Body of pancreas (tissue), 4 donors: ENCODE data around the gene MYCBP2. TPM values are rescaled to one million over a fixed set of nuclear protein-coding genes. Genes with fewer than 3 reads are reported as not detected.
"Not testable (repeated sequence)": the region's sequence is repeated elsewhere in the genome, so short reads cannot be mapped to it uniquely, and the experiment has no call there.

ENCODE experiments used
- ATAC-seq: fragments of 150-250 bp; one replicate; pipeline ENCODE4 v1.9.1; 2016
- DNase-seq, 4 donors: peaks; one replicate each; pipeline ENCODE4 v3.0.0-alpha.2; 2019
- H3K27ac ChIP-seq, 4 donors: fragments of 200-600 bp; sonication (generic); 1 replicate in 3 of 4; 2 replicates in 1 of 4; pipeline versions ENCODE4 v1.5.1 to v1.6.1; 2016 to 2019; ENCODE audit warnings: mild to moderate bottlenecking in 1 of 4, mixed read lengths in 1 of 4, moderate library complexity in 1 of 4
- H3K27me3 ChIP-seq, 2 donors: fragments of 200-600 bp; sonication (generic); one replicate each; pipeline ENCODE4 v1.6.0; 2016; ENCODE audit warnings: mild to moderate bottlenecking in 1 of 2
- H3K36me3 ChIP-seq, 2 donors: fragments of 200-600 bp; sonication (generic); replicated peaks in 1 of 2; 2 replicates each; pipeline ENCODE4 v1.5.1; 2016; ENCODE audit warnings: low read depth in 2 of 2; ENCODE audit not compliant: insufficient read depth in 1 of 2
- H3K4me1 ChIP-seq: fragments of 200-600 bp; sonication (generic); one replicate; pipeline ENCODE4 v1.6.0; 2016
- H3K4me3 ChIP-seq, 2 donors: fragments of 200-600 bp; sonication (generic); 1 replicate in 1 of 2; 2 replicates in 1 of 2; pipeline ENCODE4 v1.5.1; 2016 to 2019
- H3K9me3 ChIP-seq, 3 donors: fragments of 200-600 bp; sonication (generic); 1 replicate in 2 of 3; 2 replicates in 1 of 3; pipeline ENCODE4 v1.5.1; 2016
- CTCF ChIP-seq, 7 experiments: fragments of 450-650 bp in 4 of 7; fragments of 200-600 bp in 3 of 7; sonication (generic) in 3 of 7; IDR thresholded peaks; one replicate each; pipeline ENCODE4 v1.5.1; 2016 to 2019; ENCODE audit warnings: antibody characterized with exemption in 7 of 7
- POLR2A ChIP-seq, 3 donors: fragments of 450-650 bp; IDR thresholded peaks; one replicate each; pipeline ENCODE4 v1.6.1; 2016; ENCODE audit warnings: antibody characterized with exemption in 3 of 3, mild to moderate bottlenecking in 2 of 3
- WGBS, 2 donors: methylation state at CpG; one replicate each; pipeline ENCODE4 v1.1.5; 2017; 5-methylcytosine and 5-hydroxymethylcytosine counted together
- intact Hi-C: fragments of 100-400 bp; cut with DNase I; formaldehyde crosslinking; loops from one replicate; pipeline ENCODE4 v1.15.1; 2023
- total RNA-seq, 2 donors: library from RNA; depleted of rRNA; stranded (reverse); fragments of >200 nt; gene quantifications; one replicate each; pipeline ENCODE4 v1.1.0, GENCODE V29; 2016

The MYCBP2 gene
- total RNA-seq, 2 donors from 2014 or later, result 85.9 to 127 TPM

GRCh38 chr13:77350811-77351210 lies 23.9 kb upstream of the MYCBP2 start:
- Histone ChIP-seq H3K4me1 (no peaks in the 10 kb centered on the region), H3K27ac (no peak overlapping the region), H3K27me3 (no peaks in the 10 kb centered on the region), H3K9me3 (no peaks in the 10 kb centered on the region), H3K4me3 (no peak overlapping the region), H3K36me3 (no peaks in the 10 kb centered on the region)
- no peak for ATAC-seq
- intact Hi-C loops, result no loop called here
- TF ChIP-seq POLR2A (IDR thresholded peaks at IDR 0.05) (no peak), CTCF (IDR thresholded peaks at IDR 0.05) (no peak)
- no peak for DNase-seq
- 65 to 71% methylated on average over 1 of the region's 1 CpG for WGBS, 2 donors

GRCh38 chr13:77349365-77349764 lies 22.5 kb upstream of the MYCBP2 start:
- H3K27ac ChIP-seq, result no peak overlapping the region
- H3K27me3 ChIP-seq, result no peaks in the 10 kb centered on the region
- intact Hi-C loops, result no loop called here
- H3K4me3 ChIP-seq, result no peak overlapping the region
- DNase-seq (no peak), ATAC-seq (no peak)
- TF ChIP-seq POLR2A (IDR thresholded peaks at IDR 0.05) (no peak), CTCF (IDR thresholded peaks at IDR 0.05) (no peak)
- H3K4me1 ChIP-seq, result no peaks in the 10 kb centered on the region
- 43 to 57% methylated on average over 1 of the region's 1 CpG for WGBS, 2 donors
- no peaks in the 10 kb centered on the region for H3K36me3 ChIP-seq
- no peaks in the 10 kb centered on the region for H3K9me3 ChIP-seq

GRCh38 chr13:77347351-77347750 lies 20.5 kb upstream of the MYCBP2 start:
- intact Hi-C loops, H3K27ac ChIP-seq, H3K4me1 ChIP-seq, H3K27me3 ChIP-seq, H3K4me3 ChIP-seq, DNase-seq, H3K9me3 ChIP-seq, ATAC-seq, H3K36me3 ChIP-seq: not testable (repeated sequence)
- WGBS, 2 donors, result 80 to 84% methylated on average over 3 of the region's 3 CpGs

- no peak for TF ChIP-seq CTCF (IDR thresholded peaks at IDR 0.05)
- TF ChIP-seq POLR2A (IDR thresholded peaks at IDR 0.05), result no peak
- ATAC-seq, result no peak
- intact Hi-C loops, result no loop called here
- Histone ChIP-seq H3K27ac (no peak overlapping the region), H3K4me1 (no peaks in the 10 kb centered on the region), H3K36me3 (no peaks in the 10 kb centered on the region), H3K4me3 (no peak overlapping the region), H3K27me3 (no peaks in the 10 kb centered on the region), H3K9me3 (no peaks in the 10 kb centered on the region)
- WGBS, 2 donors, result 60 to 87% methylated on average over 2 of the region's 2 CpGs
- DNase-seq, result no peak
Measured at GRCh38 chr13:77345150-77345780, 18.4 kb upstream of the MYCBP2 start.

GRCh38 chr13:77343841-77344240 lies 16.9 kb upstream of the MYCBP2 start:
- Histone ChIP-seq H3K9me3 (no peaks in the 10 kb centered on the region), H3K36me3 (no peaks in the 10 kb centered on the region), H3K27ac (no peak overlapping the region), H3K4me1 (no peaks in the 10 kb centered on the region), H3K27me3 (no peaks in the 10 kb centered on the region), H3K4me3 (no peak overlapping the region)
- intact Hi-C loops, result no loop called here
- ATAC-seq, result no peak
- 86 to 88% methylated on average over 4 of the region's 4 CpGs for WGBS, 2 donors
- no peak for DNase-seq
- no peak for TF ChIP-seq CTCF (IDR thresholded peaks at IDR 0.05)
- no peak for TF ChIP-seq POLR2A (IDR thresholded peaks at IDR 0.05)
